ENCODE results near the gene TIGD6.

- TF ChIP-seq, protein P1, sequence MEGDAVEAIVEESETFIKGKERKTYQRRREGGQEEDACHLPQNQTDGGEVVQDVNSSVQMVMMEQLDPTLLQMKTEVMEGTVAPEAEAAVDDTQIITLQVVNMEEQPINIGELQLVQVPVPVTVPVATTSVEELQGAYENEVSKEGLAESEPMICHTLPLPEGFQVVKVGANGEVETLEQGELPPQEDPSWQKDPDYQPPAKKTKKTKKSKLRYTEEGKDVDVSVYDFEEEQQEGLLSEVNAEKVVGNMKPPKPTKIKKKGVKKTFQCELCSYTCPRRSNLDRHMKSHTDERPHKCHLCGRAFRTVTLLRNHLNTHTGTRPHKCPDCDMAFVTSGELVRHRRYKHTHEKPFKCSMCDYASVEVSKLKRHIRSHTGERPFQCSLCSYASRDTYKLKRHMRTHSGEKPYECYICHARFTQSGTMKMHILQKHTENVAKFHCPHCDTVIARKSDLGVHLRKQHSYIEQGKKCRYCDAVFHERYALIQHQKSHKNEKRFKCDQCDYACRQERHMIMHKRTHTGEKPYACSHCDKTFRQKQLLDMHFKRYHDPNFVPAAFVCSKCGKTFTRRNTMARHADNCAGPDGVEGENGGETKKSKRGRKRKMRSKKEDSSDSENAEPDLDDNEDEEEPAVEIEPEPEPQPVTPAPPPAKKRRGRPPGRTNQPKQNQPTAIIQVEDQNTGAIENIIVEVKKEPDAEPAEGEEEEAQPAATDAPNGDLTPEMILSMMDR (IDR thresholded peaks at IDR 0.05), result no peak
- no peak for TF ChIP-seq EP300 (IDR thresholded peaks at IDR 0.05; ENCODE audit: low read depth)
These were observed 32.9 kb upstream of the TIGD6 start for GRCh38 chr5:150033334-150033733.

All from transverse colon (tissue), 3 donors.